ENCODE results near the gene APC2.

DNA sequence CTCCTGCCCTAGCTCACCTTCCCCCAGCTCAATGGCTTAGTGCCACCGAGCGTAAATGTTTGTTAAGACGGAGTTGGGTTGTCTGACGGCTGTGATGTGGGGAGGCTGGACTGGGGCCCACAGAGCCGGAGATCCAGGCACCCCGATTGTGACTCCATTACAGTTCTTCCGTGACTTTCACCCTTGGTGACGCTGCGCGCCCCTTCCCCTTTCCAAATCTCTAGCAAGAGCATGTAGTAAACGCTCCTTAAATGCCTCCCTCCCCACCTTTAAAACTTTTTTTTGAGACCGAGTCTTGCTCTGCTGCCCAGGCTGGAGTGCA, 41.9 kb downstream of the APC2 start:
- TF ChIP-seq POLR2A (IDR thresholded peaks at IDR 0.05) (no peak), CTCF (IDR thresholded peaks at IDR 0.05) (no peak), EP300 (IDR thresholded peaks at IDR 0.05) (no peak), POLR2AphosphoS5 (IDR thresholded peaks at IDR 0.05) (no peak)

Data from sigmoid colon (tissue), 4 donors.